ENCODE results near the gene FERMT2.

The FERMT2 gene

GRCh38 chr14:52900731-52901130 is 50.1 kb downstream of the FERMT2 start:
- no peaks in the 10 kb centered on the region for H3K9me3 Mint-ChIP-seq
- no peak for DNase-seq
- no peak overlapping the region for H3K4me3 Mint-ChIP-seq
- H3K27ac Mint-ChIP-seq: no peak overlapping the region
- no peak for ATAC-seq
- no peaks in the 10 kb centered on the region for H3K4me1 Mint-ChIP-seq
- H3K27me3 Mint-ChIP-seq: no peaks in the 10 kb centered on the region
- no peaks in the 10 kb centered on the region for H3K36me3 Mint-ChIP-seq (ENCODE audit: low read depth)

- Mint-ChIP-seq H3K27me3 (peaks cover 2% of the 10 kb centered on the region), H3K27ac (no peak overlapping the region), H3K4me1 (peaks cover 5% of the 10 kb centered on the region), H3K36me3 (ENCODE audit: low read depth) (no peaks in the 10 kb centered on the region), H3K4me3 (no peak overlapping the region), H3K9me3 (no peaks in the 10 kb centered on the region)
- ATAC-seq (no peak), DNase-seq (no peak)
Observed at GRCh38 chr14:52898496-52898895, 52.4 kb downstream of the FERMT2 start.

GRCh38 chr14:52895000-52895399 is 55.9 kb downstream of the FERMT2 start:
- H3K36me3 Mint-ChIP-seq (ENCODE audit: low read depth): no peaks in the 10 kb centered on the region
- peaks cover 5% of the 10 kb centered on the region for H3K4me1 Mint-ChIP-seq
- H3K27ac Mint-ChIP-seq: no peak overlapping the region
- H3K9me3 Mint-ChIP-seq: no peaks in the 10 kb centered on the region
- ATAC-seq: no peak
- no peak for DNase-seq
- no peak overlapping the region for H3K4me3 Mint-ChIP-seq
- H3K27me3 Mint-ChIP-seq: peaks cover 2% of the 10 kb centered on the region

GRCh38 chr14:52891800-52892199 is 59.0 kb downstream of the FERMT2 start:
- DNase-seq: no peak
- H3K4me1 Mint-ChIP-seq: peaks cover 5% of the 10 kb centered on the region
- no peaks in the 10 kb centered on the region for H3K9me3 Mint-ChIP-seq
- no peaks in the 10 kb centered on the region for H3K36me3 Mint-ChIP-seq (ENCODE audit: low read depth)
- H3K27ac Mint-ChIP-seq: no peak overlapping the region
- no peak for ATAC-seq
- no peak overlapping the region for H3K4me3 Mint-ChIP-seq
- H3K27me3 Mint-ChIP-seq: peaks cover 2% of the 10 kb centered on the region

- no peaks in the 10 kb centered on the region for H3K4me1 Mint-ChIP-seq
- ATAC-seq: no peak
Observed at GRCh38 chr14:52888839-52889838, 61.7 kb downstream of the FERMT2 start.

GRCh38 chr14:52888159-52888558 is 62.7 kb downstream of the FERMT2 start:
- Mint-ChIP-seq H3K27me3 (no peaks in the 10 kb centered on the region), H3K9me3 (no peaks in the 10 kb centered on the region), H3K4me1 (no peaks in the 10 kb centered on the region), H3K27ac (no peak overlapping the region), H3K36me3 (ENCODE audit: low read depth) (no peaks in the 10 kb centered on the region), H3K4me3 (no peak overlapping the region)
- ATAC-seq (no peak), DNase-seq (no peak)

More at GRCh38 chr14:52888839-52889838, 61.7 kb downstream of the FERMT2 start:
- Mint-ChIP-seq H3K36me3 (ENCODE audit: low read depth) (no peaks in the 10 kb centered on the region), H3K27me3 (peaks cover 2% of the 10 kb centered on the region), H3K27ac (no peak overlapping the region), H3K9me3 (no peaks in the 10 kb centered on the region), H3K4me3 (no peak overlapping the region)
- DNase-seq: no peak

- H3K27ac Mint-ChIP-seq: no peak overlapping the region
Observed at GRCh38 chr14:52885230-52885629, 65.6 kb downstream of the FERMT2 start.

GRCh38 chr14:52883658-52884057 is 67.2 kb downstream of the FERMT2 start:
- no peak overlapping the region for H3K4me3 Mint-ChIP-seq
- H3K27me3 Mint-ChIP-seq: no peaks in the 10 kb centered on the region
- no peaks in the 10 kb centered on the region for H3K4me1 Mint-ChIP-seq
- H3K36me3 Mint-ChIP-seq (ENCODE audit: low read depth): no peaks in the 10 kb centered on the region
- no peaks in the 10 kb centered on the region for H3K9me3 Mint-ChIP-seq
- no peak for ATAC-seq
- no peak for DNase-seq
- H3K27ac Mint-ChIP-seq: no peak overlapping the region

More at GRCh38 chr14:52885230-52885629, 65.6 kb downstream of the FERMT2 start:
- ATAC-seq (no peak), DNase-seq (no peak)
- Mint-ChIP-seq H3K36me3 (ENCODE audit: low read depth) (no peaks in the 10 kb centered on the region), H3K4me3 (no peak overlapping the region), H3K4me1 (no peaks in the 10 kb centered on the region), H3K27me3 (no peaks in the 10 kb centered on the region), H3K9me3 (no peaks in the 10 kb centered on the region)

- no peaks in the 10 kb centered on the region for H3K36me3 Mint-ChIP-seq (ENCODE audit: low read depth)
- no peaks in the 10 kb centered on the region for H3K4me1 Mint-ChIP-seq
- no peaks in the 10 kb centered on the region for H3K27me3 Mint-ChIP-seq
- no peak overlapping the region for H3K4me3 Mint-ChIP-seq
- no peak overlapping the region for H3K27ac Mint-ChIP-seq
- ATAC-seq: no peak
- DNase-seq: no peak
- H3K9me3 Mint-ChIP-seq: no peaks in the 10 kb centered on the region
Observed at GRCh38 chr14:52882824-52883223, 68.0 kb downstream of the FERMT2 start.

- Mint-ChIP-seq H3K4me3 (no peak overlapping the region), H3K4me1 (no peaks in the 10 kb centered on the region), H3K27ac (no peak overlapping the region), H3K36me3 (ENCODE audit: low read depth) (no peaks in the 10 kb centered on the region), H3K9me3 (no peaks in the 10 kb centered on the region), H3K27me3 (no peaks in the 10 kb centered on the region)
- ATAC-seq: no peak
- no peak for DNase-seq
Observed at GRCh38 chr14:52879958-52880357, 70.9 kb downstream of the FERMT2 start.

- DNase-seq (no peak), ATAC-seq (no peak)
- Mint-ChIP-seq H3K36me3 (ENCODE audit: low read depth) (no peaks in the 10 kb centered on the region), H3K9me3 (no peaks in the 10 kb centered on the region), H3K4me1 (no peaks in the 10 kb centered on the region), H3K27ac (no peak overlapping the region), H3K27me3 (no peaks in the 10 kb centered on the region), H3K4me3 (no peak overlapping the region)
Observed at GRCh38 chr14:52878946-52879345, 71.9 kb downstream of the FERMT2 start.

GRCh38 chr14:52878469-52878868 is 72.4 kb downstream of the FERMT2 start:
- no peaks in the 10 kb centered on the region for H3K9me3 Mint-ChIP-seq
- no peak overlapping the region for H3K27ac Mint-ChIP-seq
- H3K27me3 Mint-ChIP-seq: no peaks in the 10 kb centered on the region
- DNase-seq: no peak
- no peaks in the 10 kb centered on the region for H3K36me3 Mint-ChIP-seq (ENCODE audit: low read depth)
- no peak for ATAC-seq
- no peak overlapping the region for H3K4me3 Mint-ChIP-seq
- no peaks in the 10 kb centered on the region for H3K4me1 Mint-ChIP-seq

GRCh38 chr14:52877628-52878027 is 73.2 kb downstream of the FERMT2 start:
- DNase-seq (no peak), ATAC-seq (no peak)
- H3K4me1 Mint-ChIP-seq: no peaks in the 10 kb centered on the region
- no peaks in the 10 kb centered on the region for H3K36me3 Mint-ChIP-seq (ENCODE audit: low read depth)
- no peak overlapping the region for H3K4me3 Mint-ChIP-seq
- H3K9me3 Mint-ChIP-seq: no peaks in the 10 kb centered on the region
- no peak overlapping the region for H3K27ac Mint-ChIP-seq
- no peaks in the 10 kb centered on the region for H3K27me3 Mint-ChIP-seq

- Mint-ChIP-seq H3K36me3 (ENCODE audit: low read depth) (no peaks in the 10 kb centered on the region), H3K4me1 (no peaks in the 10 kb centered on the region), H3K9me3 (no peaks in the 10 kb centered on the region), H3K27me3 (no peaks in the 10 kb centered on the region), H3K27ac (no peak overlapping the region), H3K4me3 (no peak overlapping the region)
- ATAC-seq (no peak), DNase-seq (no peak)
Observed at GRCh38 chr14:52876806-52877205, 74.0 kb downstream of the FERMT2 start.

- ATAC-seq (no peak), DNase-seq (no peak)
- no peaks in the 10 kb centered on the region for H3K27me3 Mint-ChIP-seq
- H3K9me3 Mint-ChIP-seq: no peaks in the 10 kb centered on the region
- no peaks in the 10 kb centered on the region for H3K4me1 Mint-ChIP-seq
- no peaks in the 10 kb centered on the region for H3K36me3 Mint-ChIP-seq (ENCODE audit: low read depth)
- no peak overlapping the region for H3K4me3 Mint-ChIP-seq
- no peak overlapping the region for H3K27ac Mint-ChIP-seq
Observed at GRCh38 chr14:52876311-52876710, 74.5 kb downstream of the FERMT2 start.
